HG03066 (cell line): ENCODE results near the gene ANKRD39.

Experiments used
- ATAC-seq: cut with Tn5 transposase; IDR thresholded peaks from one replicate; pipeline ENCODE4 v1.9.1; 2021; ENCODE audit warnings: low read depth; ENCODE audit not compliant: unreplicated experiment

ANKRD39 gene

DNA sequence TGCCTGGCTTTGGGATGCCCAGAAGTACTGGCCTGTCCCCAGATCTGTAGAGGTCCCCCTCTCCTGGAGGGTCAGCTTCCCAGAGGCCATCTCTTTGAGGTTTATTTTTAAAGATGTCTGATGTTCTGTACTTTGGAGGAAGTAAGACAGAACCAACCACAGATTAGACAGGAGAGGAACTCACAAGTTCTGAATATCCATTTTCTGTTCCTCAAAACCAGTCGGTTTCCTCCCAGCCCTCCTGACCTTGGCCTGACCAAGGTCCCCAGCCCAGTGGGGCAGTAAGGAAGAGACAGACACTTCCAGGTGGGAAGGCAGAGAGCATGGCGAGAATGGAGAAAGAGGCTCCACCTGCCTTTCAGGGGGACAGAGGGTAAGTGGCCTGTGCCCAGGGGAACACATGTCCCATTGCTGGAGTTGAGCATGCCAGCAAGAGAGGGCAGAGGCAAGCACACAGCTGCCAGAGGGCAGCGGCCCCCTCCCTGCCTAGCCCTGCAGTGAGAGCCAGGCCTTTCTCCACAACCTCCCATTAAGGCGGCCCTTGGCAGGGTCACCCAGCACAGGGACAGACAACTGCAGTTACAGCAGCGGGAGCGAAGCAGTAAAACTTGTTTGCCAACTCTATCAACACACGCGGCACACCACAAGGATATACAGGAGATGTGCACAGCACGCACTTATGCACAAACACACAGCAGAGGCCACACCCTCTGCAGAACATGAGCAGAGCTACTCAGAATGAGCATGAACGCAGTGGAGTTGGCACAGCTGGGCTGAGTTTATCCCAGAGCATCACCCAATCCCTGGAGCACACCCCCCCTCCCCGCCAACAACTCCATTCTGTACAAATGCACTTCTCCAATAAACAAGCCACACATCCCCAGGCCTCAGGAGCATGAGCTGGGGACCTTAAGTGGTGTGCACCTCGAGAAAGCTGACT lies 30.5 kb upstream of the ANKRD39 start:
- ATAC-seq, result no peak

DNA sequence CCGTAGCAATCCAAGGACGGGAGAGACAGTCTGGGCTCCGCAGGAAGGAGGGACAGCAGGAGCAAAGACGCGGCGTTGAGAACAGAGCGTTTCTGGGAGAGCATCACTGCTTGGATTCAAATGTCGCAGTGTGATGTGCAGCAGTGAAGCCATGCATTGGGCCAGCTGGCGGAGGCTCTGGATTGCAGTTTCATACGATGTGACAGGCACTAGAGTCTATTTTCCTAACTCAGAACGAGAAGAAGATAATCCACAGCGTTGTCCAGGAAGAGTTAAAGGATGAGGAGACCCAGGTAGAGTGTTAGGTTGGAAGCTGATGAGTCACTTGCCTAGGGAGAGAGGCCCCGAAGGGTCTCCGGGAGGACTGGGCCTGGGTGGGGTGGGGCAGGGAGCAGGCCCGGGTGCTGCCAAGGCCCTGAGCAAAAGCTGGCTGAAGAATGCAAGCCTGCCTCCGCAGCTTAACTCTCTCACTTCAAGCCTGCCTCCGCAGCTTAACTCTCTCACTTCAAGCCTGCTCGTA lies 29.7 kb upstream of the ANKRD39 start:
- ATAC-seq, result no peak

DNA sequence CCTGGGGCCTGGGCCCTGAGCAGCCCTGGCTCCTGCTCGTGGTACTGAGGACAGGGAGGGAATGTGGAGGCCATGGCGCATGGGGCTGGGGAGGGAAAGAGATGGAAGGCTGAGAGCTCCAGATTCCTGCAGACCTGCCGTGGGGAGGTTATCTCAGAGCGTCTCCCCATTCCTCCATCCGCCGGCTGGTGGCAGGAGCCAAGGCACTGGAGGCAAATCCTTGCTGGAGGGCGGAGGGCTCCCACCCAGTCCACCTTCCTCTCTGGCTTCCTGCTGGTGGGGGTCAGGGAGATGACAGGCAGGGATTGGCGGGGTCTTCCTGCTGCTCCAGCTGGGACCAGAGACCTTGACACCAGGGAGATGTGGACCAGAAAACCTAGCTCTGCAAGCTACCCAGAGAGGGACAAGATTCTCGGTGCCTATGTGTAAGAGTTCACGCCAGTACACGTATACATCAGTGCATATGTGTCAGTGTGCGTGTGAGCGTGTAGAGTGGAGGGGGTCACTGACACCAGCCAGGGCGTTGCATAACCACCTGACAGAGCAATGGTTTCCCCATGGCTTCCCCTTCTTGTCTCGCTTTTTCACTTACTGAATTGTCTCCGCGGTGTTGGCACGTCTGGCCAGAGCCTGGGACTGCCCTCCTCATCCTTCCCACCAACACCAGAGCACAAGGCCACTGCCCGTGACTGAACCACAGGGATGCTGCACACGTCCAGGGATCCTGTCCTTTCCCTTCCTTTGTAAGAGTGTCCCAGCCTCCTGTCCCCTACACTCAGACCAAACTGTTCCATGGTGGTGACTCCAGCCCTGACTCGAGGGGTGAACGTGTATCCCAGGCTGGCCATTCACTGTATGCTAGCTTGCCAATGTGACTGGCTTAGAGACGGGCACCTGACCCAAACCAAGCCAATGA lies 27.9 kb upstream of the ANKRD39 start:
- no peak for ATAC-seq

DNA sequence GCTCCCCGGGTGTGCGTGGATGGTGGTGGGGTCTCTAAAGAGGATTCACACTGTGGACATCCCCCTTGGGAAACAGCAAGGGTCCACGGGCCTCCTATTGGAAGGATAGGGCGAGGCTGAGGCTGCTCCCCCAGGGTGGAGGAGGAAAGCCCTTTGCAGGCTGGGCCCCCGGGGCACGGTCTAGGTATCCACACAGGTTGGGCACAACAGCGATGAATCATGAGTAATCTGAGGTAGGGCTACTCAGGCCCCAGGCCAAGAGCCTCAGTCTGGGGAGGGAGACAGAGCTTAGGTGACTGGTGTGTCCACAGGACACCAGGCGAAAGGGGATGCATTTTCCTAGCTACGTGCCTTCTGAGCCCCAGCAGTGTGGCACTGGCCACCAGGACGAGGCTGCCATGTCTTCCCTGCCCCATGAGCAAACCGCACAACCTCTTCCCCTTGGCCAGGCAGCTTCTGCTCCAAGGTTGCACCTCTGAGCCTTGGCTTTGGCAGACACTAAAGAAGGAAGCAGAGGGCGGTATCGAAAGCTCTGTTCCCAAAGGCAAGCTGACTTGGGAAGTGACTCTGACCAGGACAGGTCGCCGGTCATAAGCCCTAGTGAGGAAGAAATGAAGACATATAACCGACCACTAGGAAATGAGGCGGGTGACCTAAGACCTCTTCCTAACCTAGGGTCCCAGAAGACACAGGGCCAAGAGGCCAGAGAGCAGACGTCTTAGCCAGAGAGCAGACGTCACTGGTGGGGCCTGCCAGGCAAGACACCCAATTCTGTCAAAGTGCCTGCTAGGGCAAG lies 26.7 kb upstream of the ANKRD39 start:
- ATAC-seq, result no peak

DNA sequence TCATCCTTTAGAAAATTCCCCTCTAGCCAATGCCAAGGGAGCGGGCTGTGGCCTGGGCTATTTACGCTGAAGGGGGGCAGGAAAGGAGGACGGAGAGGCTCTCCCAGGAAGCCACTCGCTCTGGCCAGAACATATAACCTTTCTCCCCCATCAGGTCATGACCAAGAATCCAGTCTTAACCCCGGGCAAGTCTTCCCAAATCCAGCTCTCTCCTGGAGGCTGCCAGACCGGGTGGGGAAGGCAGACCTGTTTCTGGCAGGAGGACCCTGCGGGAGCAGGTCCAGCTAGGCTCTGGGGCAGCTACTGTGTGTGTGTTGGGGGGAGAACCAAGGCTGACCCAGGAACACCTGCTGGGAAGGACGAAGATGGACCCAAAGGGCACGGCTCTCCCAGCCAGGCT lies 25.5 kb upstream of the ANKRD39 start:
- ATAC-seq, result no peak

DNA sequence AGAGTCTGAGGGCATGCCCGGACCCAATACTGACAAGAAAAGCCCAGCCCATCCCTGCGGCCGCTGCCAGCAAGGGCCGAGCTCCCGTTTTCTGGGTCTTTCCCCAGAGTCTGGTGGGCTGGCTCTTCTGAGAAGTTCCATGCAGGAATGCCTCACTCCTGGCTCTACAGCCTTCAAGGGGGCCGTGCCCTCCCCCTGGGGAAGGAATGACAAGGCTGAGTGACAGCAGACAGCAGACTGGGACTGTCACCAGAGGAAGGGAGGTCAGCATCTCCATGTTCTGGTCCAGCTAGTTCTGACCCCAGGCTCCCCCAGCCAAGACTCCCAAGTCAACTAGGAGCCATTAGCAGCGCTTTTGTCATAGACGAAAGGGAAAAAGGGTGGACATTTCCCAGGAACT lies 25.1 kb upstream of the ANKRD39 start:
- no peak for ATAC-seq

DNA sequence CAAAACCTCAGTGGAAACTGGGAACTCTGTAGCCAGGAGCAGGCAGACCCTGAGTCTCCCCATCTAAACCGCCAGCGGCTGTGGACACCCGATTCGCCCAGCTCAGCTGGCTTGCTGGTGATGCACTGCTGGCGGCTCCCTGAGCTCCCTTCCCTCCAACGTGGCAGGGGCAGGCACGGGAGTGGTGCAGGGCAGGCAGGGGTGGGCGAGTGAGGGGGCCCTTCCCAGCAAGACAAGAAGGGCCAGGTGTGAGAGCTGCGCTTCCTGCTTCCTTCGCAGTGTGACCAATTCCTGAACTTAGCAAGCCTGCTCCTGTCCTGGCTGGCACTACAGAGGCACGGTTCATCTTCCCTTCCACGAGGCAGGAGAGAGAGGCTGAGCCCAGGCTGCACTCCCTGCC lies 24.4 kb upstream of the ANKRD39 start:
- no peak for ATAC-seq

DNA sequence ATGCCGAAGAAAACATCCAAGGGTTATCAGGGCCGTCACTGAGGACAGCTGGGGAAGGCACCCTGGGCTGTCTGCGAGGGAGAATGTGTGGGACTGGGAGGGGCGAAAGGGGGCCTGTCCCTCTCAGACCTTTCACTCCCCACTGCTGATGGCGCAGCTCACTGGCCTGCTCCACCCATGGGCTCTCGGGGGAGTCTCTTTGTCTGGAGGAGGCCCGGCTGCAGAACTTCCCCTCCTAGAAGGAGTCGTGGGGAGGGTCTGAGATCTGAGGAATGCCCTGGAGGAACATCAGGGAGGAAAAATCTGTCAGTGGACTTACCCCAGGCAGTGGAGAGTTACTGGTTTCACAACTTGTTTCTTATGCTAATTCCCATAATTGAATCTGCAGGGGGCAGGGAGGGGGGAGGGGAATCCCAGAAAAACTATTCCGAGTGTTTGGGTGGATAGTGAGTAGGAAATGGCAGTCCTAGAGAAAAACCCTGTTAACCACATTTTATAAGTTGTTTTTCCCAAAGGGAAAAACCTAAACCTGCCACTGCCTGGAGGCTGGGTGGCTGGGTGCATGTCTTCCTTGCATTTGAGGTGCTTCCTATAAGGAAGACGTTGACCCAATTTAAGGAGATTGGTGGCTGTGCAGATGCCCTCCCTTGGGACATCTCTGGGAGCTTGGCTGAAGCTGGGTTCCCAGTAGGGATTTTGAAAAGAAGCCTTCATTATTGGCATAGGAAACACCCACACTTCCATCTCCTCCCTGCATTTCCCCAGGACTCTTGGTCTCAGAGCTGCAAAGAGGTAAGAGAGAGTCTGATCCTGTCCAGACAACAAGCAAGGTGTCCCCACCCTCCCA lies 23.8 kb upstream of the ANKRD39 start:
- no peak for ATAC-seq

DNA sequence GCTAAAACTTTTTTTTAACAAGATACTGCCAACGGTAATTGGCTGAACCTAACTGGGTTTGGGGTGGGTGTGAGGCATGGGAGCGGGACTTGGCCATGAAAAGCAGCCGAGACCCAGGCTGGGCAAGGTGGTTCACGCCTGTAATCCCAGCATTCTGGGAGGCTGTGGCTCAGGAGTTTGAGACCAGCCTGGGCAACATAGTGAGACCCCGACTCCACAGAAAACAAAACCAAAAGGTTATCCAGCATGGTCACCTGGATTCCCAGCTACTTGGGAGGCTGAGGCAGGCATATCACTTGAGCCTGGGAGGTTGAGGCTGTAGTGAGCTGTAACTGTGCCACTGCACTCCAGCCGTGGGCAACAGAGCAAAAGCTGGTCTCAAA lies 23.1 kb upstream of the ANKRD39 start:
- no peak for ATAC-seq

DNA sequence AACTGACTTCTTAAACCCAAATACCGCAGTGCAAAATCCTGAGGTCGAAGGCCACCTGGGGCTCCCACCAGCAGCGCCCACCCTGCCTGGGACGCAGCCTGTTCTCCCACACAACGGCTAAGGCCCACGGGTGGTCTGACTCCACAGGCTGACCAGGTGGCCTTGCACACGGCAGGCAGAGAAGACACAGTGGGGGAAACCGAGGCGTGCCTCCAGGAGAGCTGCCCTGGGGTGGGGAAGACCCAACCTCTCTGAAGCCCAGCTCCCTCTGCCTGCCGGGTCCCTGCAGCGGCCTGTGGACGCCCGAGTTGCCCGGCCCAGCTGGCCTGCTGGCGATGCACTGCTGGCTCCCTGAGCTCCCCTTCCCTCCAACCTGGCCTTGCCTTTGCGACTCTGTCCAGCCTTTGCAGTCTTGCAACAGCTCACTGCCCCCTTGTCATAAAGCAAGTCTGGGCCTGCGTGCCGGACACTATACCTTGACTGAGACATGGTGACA lies 21.8 kb upstream of the ANKRD39 start:
- no peak for ATAC-seq

DNA sequence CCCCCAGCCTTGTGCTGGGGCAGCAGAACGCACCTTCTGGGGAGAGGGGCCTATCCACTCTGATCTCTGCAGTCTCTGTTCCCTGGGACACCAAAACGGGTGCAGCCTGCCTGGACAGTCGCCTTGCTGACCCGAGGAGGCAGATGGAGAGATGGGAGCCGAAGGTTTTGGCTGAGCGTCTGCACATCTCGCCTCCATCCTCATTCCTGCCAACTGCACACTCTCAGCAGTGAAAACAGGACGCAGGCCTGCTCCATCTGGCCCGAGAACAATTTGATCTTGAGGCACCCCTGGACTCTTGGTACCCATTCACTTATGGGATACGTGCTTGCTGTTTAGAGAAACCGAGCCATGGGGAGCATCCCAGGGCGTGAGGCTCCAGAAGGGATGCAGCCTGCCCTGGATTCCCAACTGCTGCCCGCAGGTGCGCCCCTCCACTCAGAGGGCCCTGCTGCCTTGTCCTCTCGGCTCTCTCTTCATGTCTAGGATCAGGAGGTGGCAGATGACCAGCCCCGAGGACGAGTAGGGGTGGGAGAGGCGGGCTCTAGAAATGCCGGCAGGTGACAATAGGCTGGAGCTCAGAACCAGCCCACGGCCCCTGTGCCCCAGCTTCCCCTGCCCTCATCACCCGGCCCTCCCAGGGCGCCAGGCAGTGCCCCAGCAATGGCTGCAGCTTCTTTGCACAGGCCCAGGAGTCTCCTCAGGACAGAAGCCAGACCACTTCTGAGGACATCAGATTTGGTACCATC lies 21.2 kb upstream of the ANKRD39 start:
- no peak for ATAC-seq

DNA sequence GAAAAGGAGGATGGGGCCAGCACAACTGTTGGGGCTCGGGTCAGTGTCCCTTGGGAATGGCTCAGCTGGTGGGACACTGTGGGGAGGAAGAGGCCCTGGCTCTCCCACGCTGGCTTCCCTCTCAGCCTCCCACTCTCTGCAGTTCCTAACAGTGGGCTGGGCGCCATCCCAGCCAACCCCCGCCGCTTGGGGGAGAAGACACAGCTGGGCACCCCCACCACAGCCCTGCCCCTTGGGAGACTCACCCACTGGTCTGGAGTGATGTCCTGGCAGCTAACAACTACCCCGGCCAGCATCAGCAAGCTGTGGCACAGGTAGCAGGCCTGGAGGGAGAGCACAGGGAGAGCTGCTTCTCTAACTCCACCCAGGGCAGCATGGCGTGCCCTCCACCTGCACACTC lies 20.4 kb upstream of the ANKRD39 start:
- no peak for ATAC-seq

DNA sequence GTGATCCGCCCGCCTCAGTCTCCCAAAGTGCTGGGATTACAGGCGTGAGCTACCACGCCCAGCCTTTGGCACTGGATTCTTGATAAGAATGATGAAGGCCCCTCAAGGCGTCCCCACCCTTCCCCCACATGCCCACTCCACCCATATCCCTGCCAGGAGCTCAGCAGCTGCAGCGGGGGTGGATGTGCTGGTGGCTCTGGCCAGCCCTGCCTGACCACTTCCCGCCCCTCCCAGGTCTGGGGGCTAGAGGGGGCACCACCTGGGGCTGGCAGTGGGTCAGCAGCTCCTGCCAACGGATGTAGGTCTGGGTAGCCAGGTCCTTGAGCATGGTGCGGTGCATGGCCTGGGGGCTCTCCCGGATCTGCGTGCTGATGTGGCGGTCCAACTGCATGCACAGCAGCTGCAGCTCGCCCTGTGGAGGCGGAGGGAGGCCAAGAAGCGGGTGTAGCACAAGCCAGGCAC lies 19.8 kb upstream of the ANKRD39 start:
- ATAC-seq, result no peak

DNA sequence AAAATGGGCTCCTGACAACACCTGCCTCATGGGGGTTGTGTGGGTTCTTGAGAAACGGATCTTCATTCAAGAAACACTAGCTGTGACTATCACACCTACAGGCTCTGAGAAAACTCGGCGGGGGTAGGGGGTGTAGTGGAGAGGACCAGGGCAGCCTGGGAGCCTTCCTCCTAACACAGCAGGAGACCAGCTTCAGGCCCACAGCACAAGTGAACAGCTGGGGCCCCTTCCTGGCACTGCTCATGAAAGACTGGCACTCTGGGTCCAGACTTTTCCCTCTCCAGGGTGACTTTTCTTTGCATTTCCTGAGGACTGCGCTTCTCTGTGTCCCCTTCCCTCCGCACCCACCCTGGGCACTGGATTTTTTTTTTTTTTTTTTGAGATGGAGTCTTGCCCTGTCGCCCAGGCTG lies 19.2 kb upstream of the ANKRD39 start:
- ATAC-seq, result no peak

DNA sequence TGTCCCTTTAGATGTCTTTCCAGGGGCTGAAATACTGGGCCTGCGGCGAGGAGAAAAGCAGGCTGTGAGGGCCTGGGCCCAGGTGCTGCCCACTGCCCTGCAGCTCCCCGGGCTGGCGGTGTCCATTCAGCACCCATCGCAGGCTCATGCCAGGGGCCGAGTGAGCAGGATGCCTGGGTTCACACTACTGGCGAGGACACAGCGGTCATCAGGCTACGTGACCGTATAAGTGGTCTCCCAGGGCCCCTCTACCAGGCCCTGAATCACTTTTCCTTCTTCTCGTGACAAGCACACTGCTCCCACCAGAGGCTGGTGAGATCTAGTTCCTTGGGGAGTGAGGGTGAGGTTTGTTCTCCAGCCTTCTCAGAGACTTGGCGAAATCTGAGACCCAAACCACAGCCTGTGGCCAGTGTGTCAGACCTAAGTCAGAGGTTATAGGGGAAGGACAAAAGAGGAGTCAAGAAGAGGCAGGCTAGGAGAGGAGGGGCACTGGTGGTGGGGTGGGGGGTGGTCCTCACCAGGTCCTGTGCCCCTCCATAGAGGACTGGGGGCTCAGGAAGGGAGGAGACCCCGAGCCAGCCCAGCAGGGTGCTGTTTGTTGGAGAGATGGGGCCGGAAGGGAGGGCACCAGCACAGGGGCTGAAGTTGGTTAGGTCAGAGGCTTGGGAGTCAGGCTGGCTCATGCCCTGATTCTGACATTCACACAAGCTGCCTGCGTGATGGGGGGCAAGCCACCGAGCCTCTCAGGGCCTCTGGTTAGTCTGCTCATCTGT lies 18.6 kb upstream of the ANKRD39 start:
- no peak for ATAC-seq

DNA sequence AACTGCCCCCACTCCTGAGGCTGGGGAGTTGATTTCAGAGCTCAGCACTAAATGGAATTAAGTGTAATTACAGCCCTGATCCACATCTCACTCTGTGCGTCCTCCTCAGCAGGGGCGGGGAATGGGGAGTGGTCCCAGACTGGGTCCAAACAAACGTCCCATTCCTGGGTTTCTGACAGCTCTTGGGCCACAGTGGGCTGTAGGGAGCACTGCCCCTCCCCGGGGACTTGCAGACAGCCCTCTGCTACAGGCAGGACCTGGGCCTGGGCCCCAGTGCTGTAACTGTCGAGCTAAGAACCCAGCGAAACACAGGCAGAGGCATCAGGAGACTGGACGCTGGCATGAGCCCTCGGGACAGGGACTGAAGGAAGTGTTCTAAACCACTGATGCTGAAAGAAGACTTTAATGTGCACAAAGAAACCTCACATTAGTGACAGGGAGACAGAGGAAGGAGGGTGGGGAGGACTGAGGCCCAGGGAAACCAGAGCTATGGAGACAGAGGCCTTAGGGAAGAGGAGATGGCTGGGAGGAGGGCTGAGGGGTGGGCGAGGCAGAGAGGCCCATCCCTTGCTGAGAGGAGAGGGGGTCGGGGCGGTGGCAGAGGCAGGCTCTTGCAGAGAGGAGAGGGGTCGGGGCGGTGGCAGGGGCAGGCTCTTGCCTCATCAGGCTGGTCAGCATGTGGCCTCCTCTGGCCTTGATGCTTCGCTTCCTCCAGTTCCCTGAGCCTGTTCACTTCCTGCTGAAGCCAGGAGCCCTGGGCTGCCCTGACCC lies 17.9 kb upstream of the ANKRD39 start:
- ATAC-seq, result no peak

DNA sequence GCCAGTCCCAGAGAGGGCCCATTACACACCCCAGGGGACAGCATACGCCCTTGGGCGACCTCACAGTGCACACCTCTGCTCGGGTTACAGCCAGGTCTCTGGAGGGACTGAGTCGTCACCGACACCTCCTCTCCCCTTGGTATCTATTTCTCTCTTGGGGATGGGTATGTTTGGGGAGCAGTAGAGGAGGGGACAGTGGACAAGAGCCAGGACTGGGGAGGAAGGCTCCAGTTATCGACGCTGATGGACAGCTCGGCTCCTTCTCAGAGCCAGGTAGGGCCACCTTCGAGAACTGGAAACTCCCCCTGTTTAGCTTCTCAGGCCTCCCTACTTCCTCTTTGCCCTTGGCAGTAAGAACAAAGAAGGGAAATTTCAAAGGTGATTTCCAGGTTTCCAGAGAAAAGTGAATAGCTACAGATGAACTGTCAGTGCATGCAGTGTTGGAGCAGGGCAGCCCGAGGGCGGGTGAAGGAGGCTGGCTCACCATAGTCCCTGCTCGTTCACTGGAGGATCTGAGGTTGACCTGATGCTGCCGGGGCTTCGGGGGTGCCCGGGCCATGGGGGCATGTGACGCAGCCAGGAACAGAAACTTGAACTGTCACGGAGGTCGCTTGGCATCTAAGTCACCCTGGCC lies 16.5 kb upstream of the ANKRD39 start:
- ATAC-seq, result no peak
